Tibial artery (tissue), 4 donors: ENCODE data around the gene ZC3H12C.

ENCODE experiments used
- DNase-seq, 2 donors: peaks; one replicate each; pipeline ENCODE4 v3.0.0-alpha.2; 2019
- H3K27ac ChIP-seq, 2 donors: fragments of 200-600 bp; sonication (generic) in 1 of 2; 1 replicate in 1 of 2; 2 replicates in 1 of 2; pipeline ENCODE4 v1.5.1; 2018 to 2019; ENCODE audit warnings: mild to moderate bottlenecking in 1 of 2
- H3K27me3 ChIP-seq, 2 donors: fragments of 200-600 bp; sonication (generic) in 1 of 2; one replicate each; pipeline versions ENCODE4 v1.5.1 to v1.6.0; 2016 to 2019
- H3K36me3 ChIP-seq, 3 donors: fragments of 200-600 bp; sonication (generic) in 2 of 3; one replicate each; pipeline ENCODE4 v1.5.1; 2016 to 2019; ENCODE audit warnings: mild to moderate bottlenecking in 2 of 3
- H3K4me1 ChIP-seq, 4 donors: fragments of 200-600 bp; sonication (generic) in 2 of 4; 1 replicate in 3 of 4; 2 replicates in 1 of 4; pipeline ENCODE4 v1.5.1; 2016 to 2019
- H3K4me3 ChIP-seq, 2 donors: fragments of 200-600 bp; sonication (generic) in 1 of 2; 1 replicate in 1 of 2; 2 replicates in 1 of 2; pipeline ENCODE4 v1.5.1; 2018 to 2019; ENCODE audit warnings: mild to moderate bottlenecking in 2 of 2
- H3K9me3 ChIP-seq, 3 donors: fragments of 200-600 bp; sonication (generic) in 1 of 3; one replicate each; pipeline ENCODE4 v1.5.1; 2016 to 2019
- intact Hi-C: fragments of 100-400 bp; cut with DNase I; formaldehyde crosslinking; loops from one replicate; pipeline ENCODE4 v1.15.0; 2023; ENCODE audit warnings: low total_unique reads
- TF ChIP-seq, protein P1 (sequence below), 2 experiments: fragments of 200-600 bp in 1 of 2; fragments of 450-650 bp in 1 of 2; IDR thresholded peaks; one replicate each; pipeline ENCODE4 v1.5.1; 2017 to 2019; ENCODE audit warnings: antibody characterized with exemption in 2 of 2, mild to moderate bottlenecking in 1 of 2, moderate library complexity in 1 of 2

The ZC3H12C gene

DNA sequence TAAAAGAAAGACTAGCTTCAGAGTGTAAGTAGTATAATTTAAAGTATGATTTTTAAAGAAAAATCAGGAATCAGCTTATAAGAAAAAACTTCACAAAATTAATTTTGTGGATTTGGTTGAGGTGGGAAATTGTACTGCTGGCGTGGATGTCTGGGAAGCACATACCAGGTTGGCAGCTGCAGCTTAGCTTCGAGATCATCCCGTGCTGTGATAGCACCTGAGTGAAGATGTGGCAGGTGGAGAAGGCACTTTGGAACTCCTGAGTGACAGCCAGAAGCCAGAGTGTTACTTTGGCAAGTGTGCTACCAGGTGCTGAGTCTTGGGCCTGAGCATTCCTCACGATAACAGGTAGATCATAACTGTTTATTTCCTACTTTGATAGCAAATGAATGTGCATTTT lies 17.7 kb downstream of the ZC3H12C start:
- Histone ChIP-seq H3K27ac (no peak overlapping the region), H3K27me3 (no peaks in the 10 kb centered on the region), H3K4me3 (no peak overlapping the region), H3K9me3 (peaks cover 0 to 8% (median 0%) of the 10 kb centered on the region in 3 donors), H3K36me3 (no peaks in the 10 kb centered on the region), H3K4me1 (peaks cover 0 to 17% (median 0%) of the 10 kb centered on the region in 4 donors)
- intact Hi-C loops, result no loop called here
- TF ChIP-seq, protein P1, sequence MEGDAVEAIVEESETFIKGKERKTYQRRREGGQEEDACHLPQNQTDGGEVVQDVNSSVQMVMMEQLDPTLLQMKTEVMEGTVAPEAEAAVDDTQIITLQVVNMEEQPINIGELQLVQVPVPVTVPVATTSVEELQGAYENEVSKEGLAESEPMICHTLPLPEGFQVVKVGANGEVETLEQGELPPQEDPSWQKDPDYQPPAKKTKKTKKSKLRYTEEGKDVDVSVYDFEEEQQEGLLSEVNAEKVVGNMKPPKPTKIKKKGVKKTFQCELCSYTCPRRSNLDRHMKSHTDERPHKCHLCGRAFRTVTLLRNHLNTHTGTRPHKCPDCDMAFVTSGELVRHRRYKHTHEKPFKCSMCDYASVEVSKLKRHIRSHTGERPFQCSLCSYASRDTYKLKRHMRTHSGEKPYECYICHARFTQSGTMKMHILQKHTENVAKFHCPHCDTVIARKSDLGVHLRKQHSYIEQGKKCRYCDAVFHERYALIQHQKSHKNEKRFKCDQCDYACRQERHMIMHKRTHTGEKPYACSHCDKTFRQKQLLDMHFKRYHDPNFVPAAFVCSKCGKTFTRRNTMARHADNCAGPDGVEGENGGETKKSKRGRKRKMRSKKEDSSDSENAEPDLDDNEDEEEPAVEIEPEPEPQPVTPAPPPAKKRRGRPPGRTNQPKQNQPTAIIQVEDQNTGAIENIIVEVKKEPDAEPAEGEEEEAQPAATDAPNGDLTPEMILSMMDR (IDR thresholded peaks at IDR 0.05), result no peak
- no peak for DNase-seq

GRCh38 chr11:110112457-110112856 lies 19.3 kb downstream of the ZC3H12C start:
- Histone ChIP-seq H3K4me1 (peaks cover 0 to 17% (median 0%) of the 10 kb centered on the region in 4 donors), H3K4me3 (no peak overlapping the region)
- TF ChIP-seq, protein P1 (IDR thresholded peaks at IDR 0.05), result no peak

DNA sequence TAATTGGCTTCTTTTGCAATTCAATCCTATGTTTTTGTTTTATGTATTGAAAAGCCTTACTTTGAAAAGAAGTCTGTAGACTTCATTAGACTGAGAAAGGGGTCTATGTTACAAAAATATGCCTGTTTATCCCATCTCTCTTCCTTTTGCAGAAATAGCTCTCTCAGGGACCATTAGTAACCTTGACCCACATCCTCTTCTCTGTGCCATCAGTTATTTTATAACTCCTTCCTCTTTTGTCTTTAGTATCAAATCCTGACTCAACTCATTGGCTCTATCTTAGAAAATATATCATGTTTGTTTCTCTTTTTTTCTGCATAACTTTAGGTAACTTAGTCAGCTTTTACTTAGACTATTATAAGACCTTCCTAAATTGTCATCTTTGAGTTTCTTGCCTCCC lies 20.3 kb downstream of the ZC3H12C start:
- no peaks in the 10 kb centered on the region for H3K36me3 ChIP-seq
- H3K4me1 ChIP-seq, result peaks cover 0 to 17% (median 0%) of the 10 kb centered on the region in 4 donors
- H3K9me3 ChIP-seq, result no peaks in the 10 kb centered on the region
- intact Hi-C loops, result no loop called here
- no peak for DNase-seq
- no peaks in the 10 kb centered on the region for H3K27me3 ChIP-seq
- no peak overlapping the region for H3K4me3 ChIP-seq
- no peak overlapping the region for H3K27ac ChIP-seq
- TF ChIP-seq, protein P1 (IDR thresholded peaks at IDR 0.05), result no peak

More at GRCh38 chr11:110112457-110112856, 19.3 kb downstream of the ZC3H12C start:
- Histone ChIP-seq H3K27ac (no peak overlapping the region), H3K27me3 (no peaks in the 10 kb centered on the region), H3K36me3 (no peaks in the 10 kb centered on the region), H3K9me3 (no peaks in the 10 kb centered on the region)
- DNase-seq, result no peak
- intact Hi-C loops, result no loop called here

GRCh38 chr11:110113973-110114372 lies 20.8 kb downstream of the ZC3H12C start:
- intact Hi-C loops, result no loop called here
- no peak overlapping the region for H3K4me3 ChIP-seq
- H3K4me1 ChIP-seq, result peaks cover 0 to 17% (median 0%) of the 10 kb centered on the region in 4 donors
- no peak for DNase-seq
- no peaks in the 10 kb centered on the region for H3K36me3 ChIP-seq
- no peaks in the 10 kb centered on the region for H3K9me3 ChIP-seq
- no peak overlapping the region for H3K27ac ChIP-seq
- H3K27me3 ChIP-seq, result no peaks in the 10 kb centered on the region
- TF ChIP-seq, protein P1 (IDR thresholded peaks at IDR 0.05), result no peak

DNA sequence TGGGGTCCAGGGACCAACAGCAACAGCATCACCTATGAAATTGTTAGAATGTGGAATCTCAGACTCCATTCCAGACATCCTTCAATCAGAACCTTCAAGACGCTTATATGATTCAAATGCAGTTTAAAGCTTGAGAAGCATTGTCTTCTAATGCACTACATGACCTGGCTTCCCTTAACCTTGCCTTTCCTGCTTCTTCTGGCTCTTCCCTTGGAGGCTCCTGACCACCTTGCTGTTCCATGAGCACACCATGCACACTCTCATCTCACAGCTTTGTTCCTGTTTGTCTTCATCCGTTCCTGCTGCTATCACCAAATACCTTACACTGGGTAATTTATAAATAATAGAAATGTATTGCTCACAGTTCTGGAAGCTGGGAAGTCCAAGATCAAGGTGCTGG lies 26.1 kb downstream of the ZC3H12C start:
- Histone ChIP-seq H3K27ac (no peak overlapping the region), H3K4me3 (no peak overlapping the region), H3K4me1 (peaks cover 0 to 9% (median 3%) of the 10 kb centered on the region in 4 donors), H3K27me3 (no peaks in the 10 kb centered on the region), H3K9me3 (no peaks in the 10 kb centered on the region), H3K36me3 (no peaks in the 10 kb centered on the region)
- intact Hi-C loops, result no loop called here
- TF ChIP-seq, protein P1 (IDR thresholded peaks at IDR 0.05), result no peak
- DNase-seq, result no peak

DNA sequence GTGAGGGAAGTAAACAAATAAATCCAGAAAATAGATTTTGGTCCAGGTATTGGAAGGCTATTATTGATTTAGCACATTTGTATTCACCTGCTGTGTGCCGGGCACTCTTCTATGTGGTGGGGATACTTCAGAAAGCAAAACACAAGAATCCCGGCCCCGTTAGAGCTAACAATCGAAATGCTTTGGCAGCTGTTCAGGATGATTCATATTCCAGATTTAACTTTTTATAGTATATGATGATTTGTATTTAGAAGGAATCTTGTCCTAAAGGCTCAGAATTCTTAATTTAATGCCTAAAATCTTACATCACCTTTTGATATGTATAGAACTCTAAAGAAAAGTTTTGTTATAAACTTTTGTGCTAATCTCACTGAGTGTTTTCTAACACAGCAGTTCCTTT lies 28.0 kb downstream of the ZC3H12C start:
- H3K27ac ChIP-seq, result no peak overlapping the region
- no peaks in the 10 kb centered on the region for H3K9me3 ChIP-seq
- H3K4me3 ChIP-seq, result no peak overlapping the region
- H3K4me1 ChIP-seq, result peaks cover 0 to 9% (median 3%) of the 10 kb centered on the region in 4 donors
- no peak for DNase-seq
- H3K36me3 ChIP-seq, result no peaks in the 10 kb centered on the region
- intact Hi-C loops, result no loop called here
- no peaks in the 10 kb centered on the region for H3K27me3 ChIP-seq
- TF ChIP-seq, protein P1 (IDR thresholded peaks at IDR 0.05), result no peak
